ENCODE measurements around the gene SLC9A4. TPM values are rescaled to one million over a fixed set of nuclear protein-coding genes. Genes with fewer than 3 reads are reported as not detected.

SLC9A4 gene
- total RNA-seq, 1 donor from 2014 or later = not detected

- TF ChIP-seq CTCF (IDR thresholded peaks at IDR 0.05) = no peak
- intact Hi-C loops (cut with DNase I) = no loop called here
- Histone ChIP-seq H3K4me1 (no peaks in the 10 kb centered on the region), H3K9me3 (no peaks in the 10 kb centered on the region), H3K27me3 (no peaks in the 10 kb centered on the region), H3K36me3 (no peaks in the 10 kb centered on the region), H3K4me3 (no peak overlapping the region), H3K27ac (no peak overlapping the region)
- no peak for ATAC-seq
- no peak for DNase-seq
These were observed 44.5 kb upstream of the SLC9A4 start for GRCh38 chr2:102428573-102428972.

- Histone ChIP-seq H3K36me3 (no peaks in the 10 kb centered on the region), H3K27me3 (no peaks in the 10 kb centered on the region), H3K9me3 (no peaks in the 10 kb centered on the region), H3K4me1 (no peaks in the 10 kb centered on the region), H3K27ac (no peak overlapping the region), H3K4me3 (no peak overlapping the region)
- ATAC-seq (no peak), DNase-seq (no peak)
- intact Hi-C loops (cut with DNase I) = no loop called here
- TF ChIP-seq CTCF (IDR thresholded peaks at IDR 0.05) = no peak
These were observed 40.6 kb upstream of the SLC9A4 start for GRCh38 chr2:102432386-102432785.

DNA sequence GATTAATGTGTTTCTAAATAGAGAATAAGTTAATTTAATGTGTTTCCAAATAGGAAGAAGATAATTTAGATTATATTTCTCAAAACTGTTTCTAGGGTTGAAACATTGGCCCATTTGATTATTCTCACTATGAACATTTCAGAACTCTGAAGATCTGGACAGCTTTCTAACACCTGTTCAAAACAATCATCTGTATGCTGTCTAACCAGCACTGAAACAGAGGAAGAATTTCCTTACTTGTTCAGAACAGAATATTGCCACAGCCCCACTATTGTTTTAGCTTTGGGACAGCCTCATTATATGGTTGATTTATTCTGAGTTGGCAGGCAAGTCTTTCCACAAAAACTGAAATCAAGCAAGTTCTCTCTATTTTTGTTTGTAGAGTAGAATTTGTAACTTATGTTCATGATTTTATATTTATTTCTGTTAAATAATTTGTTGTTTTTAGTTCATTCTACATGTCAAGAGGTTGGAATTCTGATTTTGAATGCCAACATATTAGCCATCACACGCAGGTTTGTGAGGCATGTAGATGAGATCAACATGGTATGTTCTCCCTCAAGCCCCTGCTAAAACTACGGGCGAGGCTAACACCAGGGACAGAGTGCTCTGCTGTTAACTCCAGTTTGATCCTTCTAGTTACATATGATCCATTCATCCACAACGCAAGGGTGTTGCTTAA, 38.9 kb upstream of the SLC9A4 start:
- no peak for TF ChIP-seq CTCF (IDR thresholded peaks at IDR 0.05)
- H3K9me3 ChIP-seq = no peaks in the 10 kb centered on the region
- H3K4me1 ChIP-seq = no peaks in the 10 kb centered on the region
- no peak overlapping the region for H3K4me3 ChIP-seq
- H3K27me3 ChIP-seq = no peaks in the 10 kb centered on the region
- intact Hi-C loops (cut with DNase I) = no loop called here
- no peak overlapping the region for H3K27ac ChIP-seq
- DNase-seq = no peak
- H3K36me3 ChIP-seq = no peaks in the 10 kb centered on the region
- no peak for ATAC-seq

DNA sequence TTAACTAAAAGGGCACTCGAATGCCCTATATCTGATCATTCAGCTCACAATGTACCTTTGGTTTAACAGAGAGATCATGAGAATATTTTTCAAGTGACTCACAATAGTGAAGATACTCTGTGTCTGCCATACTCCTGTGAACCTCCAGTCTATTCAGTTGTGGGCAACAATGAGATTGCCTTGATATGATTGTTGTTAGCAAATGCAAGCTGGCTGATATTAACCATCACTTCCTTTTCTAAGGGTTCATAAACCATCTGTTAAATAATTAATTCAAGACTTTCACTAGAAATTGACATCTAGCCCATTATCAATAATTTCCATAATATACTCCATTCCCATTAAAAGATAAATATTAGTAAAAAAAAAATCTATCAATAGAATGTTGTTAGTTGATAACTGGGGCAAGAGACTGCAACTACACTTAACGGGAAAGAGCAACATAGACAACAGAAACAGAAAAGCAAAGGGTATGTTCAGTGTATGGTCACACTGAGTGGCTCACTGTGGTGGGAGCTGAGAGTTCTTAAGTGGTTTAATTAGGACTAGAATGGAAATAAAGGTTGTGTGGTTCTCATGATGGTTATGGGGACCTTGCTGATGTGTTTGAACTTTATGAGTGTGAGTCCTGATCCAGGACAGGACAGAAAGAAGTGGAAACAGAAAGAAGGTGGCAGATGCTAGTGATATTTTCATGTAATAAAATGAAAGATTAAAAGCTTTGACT, 38.2 kb upstream of the SLC9A4 start:
- no peak for TF ChIP-seq CTCF (IDR thresholded peaks at IDR 0.05)
- DNase-seq (no peak), ATAC-seq (no peak)
- Histone ChIP-seq H3K27me3 (no peaks in the 10 kb centered on the region), H3K27ac (no peak overlapping the region), H3K4me1 (no peaks in the 10 kb centered on the region), H3K4me3 (no peak overlapping the region), H3K36me3 (no peaks in the 10 kb centered on the region), H3K9me3 (no peaks in the 10 kb centered on the region)
- intact Hi-C loops (cut with DNase I) = no loop called here

- Histone ChIP-seq H3K4me1 (no peaks in the 10 kb centered on the region), H3K27ac (no peak overlapping the region), H3K27me3 (no peaks in the 10 kb centered on the region), H3K36me3 (no peaks in the 10 kb centered on the region), H3K9me3 (no peaks in the 10 kb centered on the region), H3K4me3 (no peak overlapping the region)
- ATAC-seq = no peak
- intact Hi-C loops (cut with DNase I) = no loop called here
- no peak for DNase-seq
- TF ChIP-seq CTCF (IDR thresholded peaks at IDR 0.05) = no peak
These were observed 37.3 kb upstream of the SLC9A4 start for GRCh38 chr2:102435741-102436140.

Data from upper lobe of right lung (tissue), 1 donor.